K562 (cell line): ENCODE data around the gene NUDCD3.

Experiments
- ELF1 ChIP-seq: fragments of 200-800 bp; sonication (Bioruptor generic); IDR thresholded peaks from 2 replicates; pipeline ENCODE4 v1.6.1; 2016; ENCODE audit warnings: missing genetic modification characterization, missing compliant biosample characterization
- TAF1 ChIP-seq: IDR thresholded peaks from 2 replicates; pipeline ENCODE4 v1.6.1; 2011; ENCODE audit warnings: mild to moderate bottlenecking, low read length, moderate library complexity; ENCODE audit not compliant: insufficient read depth, control insufficient read depth, severe bottlenecking; ENCODE audit errors: extremely low read depth
- ZNF644 ChIP-seq: fragments of 200-800 bp; sonication (Bioruptor generic); IDR thresholded peaks from 2 replicates; pipeline ENCODE4 v1.6.1; 2016; ENCODE audit warnings: low read depth, missing genetic modification characterization, missing compliant biosample characterization
- TF ChIP-seq, protein P1 (sequence below), 3 experiments: IDR thresholded peaks in 2 of 3; conservative IDR thresholded peaks in 1 of 3; 2 replicates each; pipeline ENCODE4 v1.5.1; 2011 to 2012; ENCODE audit warnings: low read length in 3 of 3, mild to moderate bottlenecking in 3 of 3, control low read depth in 2 of 3, improper control_type of control experiment in 1 of 3, inconsistent platforms in 1 of 3, low read depth in 1 of 3, mixed read lengths in 1 of 3, moderate library complexity in 1 of 3; ENCODE audit not compliant: insufficient read depth in 2 of 3
- TF ChIP-seq, protein P2 (sequence below): sonication (generic); formaldehyde crosslinking; IDR thresholded peaks from 2 replicates; pipeline ENCODE4 v1.8.1; 2022; ENCODE audit warnings: missing genetic modification reagents

DNA sequence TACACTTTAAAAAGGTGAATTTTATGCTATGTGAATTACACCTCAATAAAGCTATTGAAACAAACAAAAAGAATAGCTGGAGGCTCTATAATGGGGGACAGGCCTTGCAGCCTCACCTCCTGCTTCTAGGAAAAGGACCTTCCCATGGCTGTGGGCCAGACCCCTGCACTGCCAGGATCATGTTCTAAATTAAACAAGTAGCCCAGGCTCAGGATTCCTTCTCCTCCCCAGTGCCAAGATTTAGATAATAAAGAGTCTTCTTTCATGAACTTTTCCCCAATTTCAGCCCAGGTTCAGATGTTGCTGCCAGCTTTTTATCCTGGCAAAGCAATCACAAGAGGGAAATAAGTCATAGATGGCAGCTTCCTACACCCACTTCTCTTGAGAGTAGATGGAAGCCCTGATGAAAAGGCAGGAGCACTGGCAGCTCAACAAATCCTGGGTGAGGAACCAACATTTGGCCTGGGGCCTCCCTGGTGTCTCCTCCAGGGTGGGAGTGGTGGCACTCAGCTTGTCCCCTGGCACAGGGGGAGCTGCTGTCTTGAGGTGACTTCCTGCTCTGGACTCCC lies 142.8 kb downstream of the NUDCD3 start:
- TF ChIP-seq, protein P1, sequence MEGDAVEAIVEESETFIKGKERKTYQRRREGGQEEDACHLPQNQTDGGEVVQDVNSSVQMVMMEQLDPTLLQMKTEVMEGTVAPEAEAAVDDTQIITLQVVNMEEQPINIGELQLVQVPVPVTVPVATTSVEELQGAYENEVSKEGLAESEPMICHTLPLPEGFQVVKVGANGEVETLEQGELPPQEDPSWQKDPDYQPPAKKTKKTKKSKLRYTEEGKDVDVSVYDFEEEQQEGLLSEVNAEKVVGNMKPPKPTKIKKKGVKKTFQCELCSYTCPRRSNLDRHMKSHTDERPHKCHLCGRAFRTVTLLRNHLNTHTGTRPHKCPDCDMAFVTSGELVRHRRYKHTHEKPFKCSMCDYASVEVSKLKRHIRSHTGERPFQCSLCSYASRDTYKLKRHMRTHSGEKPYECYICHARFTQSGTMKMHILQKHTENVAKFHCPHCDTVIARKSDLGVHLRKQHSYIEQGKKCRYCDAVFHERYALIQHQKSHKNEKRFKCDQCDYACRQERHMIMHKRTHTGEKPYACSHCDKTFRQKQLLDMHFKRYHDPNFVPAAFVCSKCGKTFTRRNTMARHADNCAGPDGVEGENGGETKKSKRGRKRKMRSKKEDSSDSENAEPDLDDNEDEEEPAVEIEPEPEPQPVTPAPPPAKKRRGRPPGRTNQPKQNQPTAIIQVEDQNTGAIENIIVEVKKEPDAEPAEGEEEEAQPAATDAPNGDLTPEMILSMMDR (IDR thresholded peaks at IDR 0.05 in 2 of 3, conservative IDR thresholded peaks at IDR 0.05 in 1 of 3; ENCODE audit: insufficient read depth in 2 of 3, low read depth in 1 of 3, low read length in 3 of 3), result no peak
- TF ChIP-seq, protein P2, sequence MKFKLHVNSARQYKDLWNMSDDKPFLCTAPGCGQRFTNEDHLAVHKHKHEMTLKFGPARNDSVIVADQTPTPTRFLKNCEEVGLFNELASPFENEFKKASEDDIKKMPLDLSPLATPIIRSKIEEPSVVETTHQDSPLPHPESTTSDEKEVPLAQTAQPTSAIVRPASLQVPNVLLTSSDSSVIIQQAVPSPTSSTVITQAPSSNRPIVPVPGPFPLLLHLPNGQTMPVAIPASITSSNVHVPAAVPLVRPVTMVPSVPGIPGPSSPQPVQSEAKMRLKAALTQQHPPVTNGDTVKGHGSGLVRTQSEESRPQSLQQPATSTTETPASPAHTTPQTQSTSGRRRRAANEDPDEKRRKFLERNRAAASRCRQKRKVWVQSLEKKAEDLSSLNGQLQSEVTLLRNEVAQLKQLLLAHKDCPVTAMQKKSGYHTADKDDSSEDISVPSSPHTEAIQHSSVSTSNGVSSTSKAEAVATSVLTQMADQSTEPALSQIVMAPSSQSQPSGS (CRISPR knock-in tag), result no peak
- TF ChIP-seq ZNF644 (tag) (no peak), ELF1 (tag) (no peak), TAF1 (no peak)
